Nephron (organoid): ENCODE results near the gene NCAM1.
A peak's percentile ranks its signal among the peaks of the same experiment; 100 is the strongest.

Experiments
- H3K27ac Mint-ChIP-seq, 3 experiments: 2 replicates each; pipeline ENCODE4 v1.8.0; 2020; ENCODE audit warnings: mixed read lengths in 3 of 3, mild to moderate bottlenecking in 2 of 3, moderate library complexity in 1 of 3
- H3K27me3 Mint-ChIP-seq: 2 replicates; pipeline ENCODE4 v1.8.0; 2021; ENCODE audit warnings: low read depth, mild to moderate bottlenecking, moderate library complexity, mixed read lengths
- H3K36me3 Mint-ChIP-seq: 2 replicates; pipeline ENCODE4 v1.8.0; 2020; ENCODE audit warnings: low read depth, mixed read lengths
- H3K4me1 Mint-ChIP-seq: 2 replicates; pipeline ENCODE4 v1.8.0; 2020; ENCODE audit warnings: mixed read lengths
- H3K4me3 Mint-ChIP-seq, 3 experiments: 2 replicates each; pipeline ENCODE4 v1.8.0; 2020; ENCODE audit warnings: mild to moderate bottlenecking in 3 of 3, mixed read lengths in 3 of 3, moderate library complexity in 2 of 3
- H3K9me3 Mint-ChIP-seq: 2 replicates; pipeline ENCODE4 v1.8.0; 2020; ENCODE audit warnings: mixed read lengths
- CTCF ChIP-seq, 3 experiments: fragments of 200-600 bp; sonication (generic); IDR thresholded peaks; one replicate each; pipeline ENCODE4 v1.5.0; 2021; ENCODE audit warnings: antibody characterized with exemption in 3 of 3; ENCODE audit not compliant: unreplicated experiment in 3 of 3

NCAM1 gene

GRCh38 chr11:113249786-113250185 lies 288.6 kb downstream of the NCAM1 start:
- Mint-ChIP-seq H3K9me3 (no peaks in the 10 kb centered on the region), H3K27me3 (no peaks in the 10 kb centered on the region), H3K27ac (no peak overlapping the region), H3K36me3 (peaks cover 43% of the 10 kb centered on the region), H3K4me3 (no peak overlapping the region), H3K4me1 (peaks cover 27% of the 10 kb centered on the region)
- no peak for TF ChIP-seq CTCF (IDR thresholded peaks at IDR 0.05; ENCODE audit: unreplicated experiment in 3 of 3)

- Mint-ChIP-seq H3K36me3 (peaks cover 32% of the 10 kb centered on the region), H3K27ac (no peak overlapping the region), H3K4me3 (no peak overlapping the region), H3K4me1 (peaks cover 32% of the 10 kb centered on the region), H3K9me3 (no peaks in the 10 kb centered on the region), H3K27me3 (no peaks in the 10 kb centered on the region)
- no peak for TF ChIP-seq CTCF (IDR thresholded peaks at IDR 0.05; ENCODE audit: unreplicated experiment in 3 of 3)
Measured at GRCh38 chr11:113251281-113251680, 290.1 kb downstream of the NCAM1 start.

GRCh38 chr11:113253406-113253805 lies 292.2 kb downstream of the NCAM1 start:
- no peak for TF ChIP-seq CTCF (IDR thresholded peaks at IDR 0.05; ENCODE audit: unreplicated experiment in 3 of 3)
- no peak overlapping the region for H3K4me3 Mint-ChIP-seq
- no peaks in the 10 kb centered on the region for H3K27me3 Mint-ChIP-seq
- no peaks in the 10 kb centered on the region for H3K9me3 Mint-ChIP-seq
- H3K36me3 Mint-ChIP-seq, result peaks cover 19% of the 10 kb centered on the region
- H3K27ac Mint-ChIP-seq, result no peak overlapping the region
- peaks cover 25% of the 10 kb centered on the region for H3K4me1 Mint-ChIP-seq

GRCh38 chr11:113255096-113255495 lies 293.9 kb downstream of the NCAM1 start:
- Mint-ChIP-seq H3K27ac (peak overlapping the region; percentile 22 to 85 (median 79)), H3K4me1 (peaks cover 16% of the 10 kb centered on the region), H3K36me3 (peaks cover 13% of the 10 kb centered on the region), H3K9me3 (no peaks in the 10 kb centered on the region), H3K27me3 (no peaks in the 10 kb centered on the region), H3K4me3 (no peak overlapping the region)
- no peak for TF ChIP-seq CTCF (IDR thresholded peaks at IDR 0.05; ENCODE audit: unreplicated experiment in 3 of 3)

GRCh38 chr11:113255741-113256140 lies 294.5 kb downstream of the NCAM1 start:
- Mint-ChIP-seq H3K4me3 (no peak overlapping the region), H3K4me1 (peaks cover 16% of the 10 kb centered on the region), H3K27me3 (no peaks in the 10 kb centered on the region), H3K36me3 (peaks cover 20% of the 10 kb centered on the region), H3K9me3 (no peaks in the 10 kb centered on the region), H3K27ac (no peak overlapping the region)
- TF ChIP-seq CTCF (IDR thresholded peaks at IDR 0.05; ENCODE audit: unreplicated experiment in 3 of 3), result no peak

GRCh38 chr11:113256431-113257202 lies 295.4 kb downstream of the NCAM1 start:
- TF ChIP-seq CTCF (IDR thresholded peaks at IDR 0.05; ENCODE audit: unreplicated experiment in 3 of 3), result no peak
- peak overlapping the region in 2 of 3 experiments; percentile 6 to 8 for H3K27ac Mint-ChIP-seq
- H3K27me3 Mint-ChIP-seq, result no peaks in the 10 kb centered on the region
- peaks cover 28% of the 10 kb centered on the region for H3K36me3 Mint-ChIP-seq
- peaks cover 16% of the 10 kb centered on the region for H3K4me1 Mint-ChIP-seq
- H3K9me3 Mint-ChIP-seq, result no peaks in the 10 kb centered on the region
- H3K4me3 Mint-ChIP-seq, result no peak overlapping the region
